CD14-positive monocyte (primary cell): ENCODE measurements around the gene SLCO1B3. TPM values are rescaled to one million over a fixed set of nuclear protein-coding genes. Genes with fewer than 3 reads are reported as not detected.

Experiments
- DNase-seq, 3 donors: peaks; one replicate each; pipeline ENCODE4 v3.0.0-alpha.2; 2011 to 2022
- H2AFZ ChIP-seq: 2 replicates; pipeline ENCODE4 v1.6.0; 2012; ENCODE audit warnings: mild to moderate bottlenecking, low read depth, low read length, inconsistent platforms; ENCODE audit not compliant: insufficient read depth, poor library complexity, severe bottlenecking
- H3K27ac ChIP-seq, 2 donors: 1 replicate in 1 of 2; 2 replicates in 1 of 2; pipeline ENCODE4 v1.5.1; 2012 to 2013; ENCODE audit warnings: low read length in 2 of 2, control low read depth in 1 of 2, inconsistent platforms in 1 of 2, low read depth in 1 of 2, mild to moderate bottlenecking in 1 of 2
- H3K27me3 ChIP-seq, 2 donors: one replicate each; pipeline versions ENCODE4 v1.6.0 to v1.6.1; 2011 to 2013; ENCODE audit warnings: low read length in 2 of 2; ENCODE audit not compliant: control insufficient read depth in 2 of 2, insufficient read depth in 2 of 2
- H3K36me3 ChIP-seq, 2 donors: replicated peaks in 1 of 2; 1 replicate in 1 of 2; 2 replicates in 1 of 2; pipeline versions ENCODE4 v1.5.1 to v1.6.1; 2012 to 2013; ENCODE audit warnings: low read length in 2 of 2, control low read depth in 1 of 2, inconsistent platforms in 1 of 2, mild to moderate bottlenecking in 1 of 2; ENCODE audit not compliant: insufficient read depth in 2 of 2, control insufficient read depth in 1 of 2
- H3K4me1 ChIP-seq, 2 donors: 1 replicate in 1 of 2; 2 replicates in 1 of 2; pipeline versions ENCODE4 v1.5.1 to v1.6.1; 2012 to 2013; ENCODE audit warnings: low read length in 2 of 2, control low read depth in 1 of 2, inconsistent platforms in 1 of 2, mild to moderate bottlenecking in 1 of 2, moderate library complexity in 1 of 2; ENCODE audit not compliant: insufficient read depth in 2 of 2, control insufficient read depth in 1 of 2
- H3K4me2 ChIP-seq: replicated peaks from 2 replicates; pipeline ENCODE3; 2012; ENCODE audit warnings: low read length, moderate library complexity, mild to moderate bottlenecking; ENCODE audit not compliant: poor library complexity, severe bottlenecking; ENCODE audit errors: extremely low read depth
- H3K4me3 ChIP-seq, 3 experiments: fragments of 200-600 bp in 1 of 3; sonication (generic) in 1 of 3; replicated peaks in 1 of 3; 1 replicate in 2 of 3; 2 replicates in 1 of 3; pipeline ENCODE4 v1.5.1; 2011 to 2013; ENCODE audit warnings: low read length in 3 of 3, mild to moderate bottlenecking in 3 of 3, control low read depth in 2 of 3, low read depth in 2 of 3, inconsistent platforms in 1 of 3, moderate library complexity in 1 of 3
- H3K79me2 ChIP-seq: 2 replicates; pipeline ENCODE4 v1.6.0; 2012; ENCODE audit warnings: mild to moderate bottlenecking, control low read depth, inconsistent platforms, low read length, moderate library complexity; ENCODE audit not compliant: insufficient read depth
- H3K9ac ChIP-seq: 2 replicates; pipeline ENCODE4 v1.6.0; 2017; ENCODE audit warnings: low read length, mild to moderate bottlenecking; ENCODE audit not compliant: insufficient read depth, poor library complexity, severe bottlenecking
- H3K9me3 ChIP-seq, 2 donors: replicated peaks in 1 of 2; 1 replicate in 1 of 2; 2 replicates in 1 of 2; pipeline versions ENCODE4 v1.5.1 to v1.6.1; 2012 to 2013; ENCODE audit warnings: low read length in 2 of 2, control low read depth in 1 of 2; ENCODE audit not compliant: control insufficient read depth in 1 of 2, insufficient read depth in 1 of 2
- H4K20me1 ChIP-seq: 2 replicates; pipeline ENCODE4 v1.6.0; 2012; ENCODE audit warnings: mild to moderate bottlenecking, low read length, control low read depth, moderate library complexity; ENCODE audit not compliant: insufficient read depth
- H3K27ac Mint-ChIP-seq, 7 donors: one replicate each; pipeline ENCODE4 v1.8.0; 2020; ENCODE audit warnings: mild to moderate bottlenecking in 7 of 7, mixed read lengths in 7 of 7, moderate library complexity in 6 of 7, inconsistent platforms in 2 of 7
- H3K27me3 Mint-ChIP-seq, 3 donors: one replicate each; pipeline ENCODE4 v1.8.0; 2021 to 2022; ENCODE audit warnings: low read depth in 3 of 3, mild to moderate bottlenecking in 3 of 3, mixed read lengths in 3 of 3, moderate library complexity in 3 of 3, inconsistent platforms in 1 of 3
- H3K36me3 Mint-ChIP-seq, 2 donors: one replicate each; pipeline ENCODE4 v1.8.0; 2020; ENCODE audit warnings: mixed read lengths in 2 of 2, inconsistent platforms in 1 of 2, mild to moderate bottlenecking in 1 of 2
- H3K4me1 Mint-ChIP-seq: one replicate; pipeline ENCODE4 v1.8.0; 2020; ENCODE audit warnings: mild to moderate bottlenecking, mixed read lengths
- H3K4me3 Mint-ChIP-seq, 2 donors: one replicate each; pipeline ENCODE4 v1.8.0; 2020; ENCODE audit warnings: mild to moderate bottlenecking in 2 of 2, mixed read lengths in 2 of 2, moderate library complexity in 1 of 2
- H3K9me3 Mint-ChIP-seq, 7 donors: one replicate each; pipeline ENCODE4 v1.8.0; 2020 to 2022; ENCODE audit warnings: mixed read lengths in 7 of 7, mild to moderate bottlenecking in 6 of 7, moderate library complexity in 6 of 7, inconsistent platforms in 2 of 7
- CTCF ChIP-seq: fragments of 200-600 bp; IDR thresholded peaks from one replicate; pipeline ENCODE4 v1.8.0; 2022; ENCODE audit warnings: antibody characterized with exemption, mild to moderate bottlenecking
- WGBS: methylation state at CpG from one replicate; pipeline ENCODE4 v1.1.5; 2013; ENCODE audit warnings: missing lambda C conversion rate; ENCODE audit not compliant: insufficient coverage; 5-methylcytosine and 5-hydroxymethylcytosine counted together
- intact Hi-C, 2 donors: fragments of 100-400 bp; cut with micrococcal nuclease; formaldehyde crosslinking; loops; one replicate each; pipeline versions ENCODE4 v1.15.0 to v1.15.1; 2023
- polyA plus RNA-seq, 3 donors: library from polyadenylated mRNA; depleted of rRNA in 1 of 3; unstranded in 2 of 3; stranded (reverse) in 1 of 3; fragments of 300-500 nt in 2 of 3; fragments of >200 nt in 1 of 3; fragmentation: Illumina TruSeq in 2 of 3; gene quantifications; 1 replicate in 2 of 3; 2 replicates in 1 of 3; pipeline ENCODE4 v1.2.3, GENCODE V29; 2012 to 2021

Gene SLCO1B3
- polyA plus RNA-seq, 3 donors, result not detected

- Mint-ChIP-seq H3K4me1 (peaks cover 2% of the 10 kb centered on the region), H3K27me3 (no peaks in the 10 kb centered on the region), H3K9me3 (peaks cover 0 to 8% (median 6%) of the 10 kb centered on the region in 7 donors), H3K27ac (no peak overlapping the region), H3K36me3 (no peaks in the 10 kb centered on the region), H3K4me3 (no peak overlapping the region)
- TF ChIP-seq CTCF, result no peak
- intact Hi-C loops, result no loop called here
- Histone ChIP-seq H3K4me1 (no peaks in the 10 kb centered on the region), H3K4me2 (no peak overlapping the region), H3K36me3 (no peaks in the 10 kb centered on the region), H3K27ac (no peak overlapping the region), H3K9ac (no peak overlapping the region), H4K20me1 (no peaks in the 10 kb centered on the region), H3K4me3 (no peak overlapping the region), H3K27me3 (no peaks in the 10 kb centered on the region), H2AFZ (no peak overlapping the region), H3K9me3 (peaks cover 0 to 6% of the 10 kb centered on the region in 2 donors), H3K79me2 (no peaks in the 10 kb centered on the region)
- DNase-seq, result no peak
- 0% methylated on average over 1 of the region's 1 CpG for WGBS
Observed at GRCh38 chr12:20805921-20806320, 4.6 kb upstream of the SLCO1B3 start.

- no peak for DNase-seq
Observed at GRCh38 chr12:20807192-20808080, 3.1 kb upstream of the SLCO1B3 start.

More at GRCh38 chr12:20807192-20808080, 3.1 kb upstream of the SLCO1B3 start:
- H3K27ac Mint-ChIP-seq, result no peak overlapping the region
- TF ChIP-seq CTCF, result no peak
- H3K4me3 Mint-ChIP-seq, result no peak overlapping the region
- no peaks in the 10 kb centered on the region for H3K36me3 Mint-ChIP-seq
- Histone ChIP-seq H3K4me3 (no peak overlapping the region), H3K9ac (no peak overlapping the region), H3K27me3 (no peaks in the 10 kb centered on the region), H3K4me2 (no peak overlapping the region), H4K20me1 (no peaks in the 10 kb centered on the region), H2AFZ (no peak overlapping the region), H3K36me3 (no peaks in the 10 kb centered on the region), H3K9me3 (peaks cover 0 to 6% of the 10 kb centered on the region in 2 donors), H3K27ac (no peak overlapping the region), H3K79me2 (no peaks in the 10 kb centered on the region), H3K4me1 (no peaks in the 10 kb centered on the region)
- peaks cover 2% of the 10 kb centered on the region for H3K4me1 Mint-ChIP-seq
- H3K27me3 Mint-ChIP-seq, result no peaks in the 10 kb centered on the region
- peaks cover 0 to 8% (median 6%) of the 10 kb centered on the region in 7 donors for H3K9me3 Mint-ChIP-seq
- intact Hi-C loops, result no loop called here
- 93% methylated on average over 36 of the region's 51 CpGs for WGBS
